Measurements from ENCODE around the gene UBE2Q1. TPM values are rescaled to one million over a fixed set of nuclear protein-coding genes. Genes with fewer than 3 reads are reported as not detected.
A peak's percentile ranks its signal among the peaks of the same experiment; 100 is the strongest.

The UBE2Q1 gene
- total RNA-seq, result 35.7 and 37.0 TPM in 2 replicates
- 115 TPM for polyA plus RNA-seq (2012)

DNA sequence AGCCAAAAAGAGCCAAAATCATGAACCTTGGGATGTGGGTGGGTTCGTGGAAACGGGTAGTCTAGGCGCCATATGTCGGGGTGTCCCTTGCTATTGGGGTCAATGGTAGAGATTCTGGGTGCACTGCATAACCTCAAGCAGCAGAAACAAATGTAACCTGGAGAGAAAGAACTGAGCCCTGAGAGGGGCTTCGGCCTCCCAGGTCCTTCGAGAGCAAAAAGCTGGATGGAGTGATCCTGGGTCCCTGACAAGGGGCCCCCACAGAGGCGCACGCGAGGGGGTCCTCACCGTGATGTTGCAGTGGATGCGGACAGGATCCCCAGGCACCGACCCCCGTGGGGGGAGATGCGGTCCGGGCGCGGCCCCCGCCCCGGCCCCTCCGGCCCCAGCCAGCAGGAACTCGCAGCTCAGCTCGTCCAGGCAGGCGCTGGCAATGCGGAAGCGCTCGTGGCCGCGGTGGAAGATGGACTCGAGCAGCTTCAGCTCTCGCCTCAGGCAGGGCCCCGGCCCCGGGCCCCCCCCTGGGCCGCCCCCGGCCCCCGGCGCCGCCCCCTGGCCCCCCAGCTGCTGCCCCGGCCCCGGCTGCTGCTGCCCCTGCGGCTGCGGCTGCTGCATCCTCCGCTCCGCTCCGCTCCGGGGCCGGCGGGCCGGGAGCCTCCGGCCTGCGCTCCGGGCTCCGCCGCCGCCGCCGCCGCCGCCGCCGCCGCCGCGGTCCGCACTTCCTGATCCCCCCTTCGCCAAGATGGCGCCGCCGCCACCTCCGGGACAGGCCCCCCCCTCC, at the start of gene UBE2Q1:
Gene UBE2Q1 (minus strand): TSS at position 724 of the 781 bp plus-strand sequence. CDS start 109 bp downstream, at position 615.
- no peak for DNase-seq (ENCODE audit: low read depth)

- DNase-seq (ENCODE audit: low read depth), result peak; percentile 94
These were observed 49.3 kb upstream of the UBE2Q1 start, which contains the start of gene ADAR for GRCh38 chr1:154607609-154608396. Gene ADAR, minus strand, starts transcription at chr1:154608186. Its CDS starts 180 bp downstream, at chr1:154608006.

DNA sequence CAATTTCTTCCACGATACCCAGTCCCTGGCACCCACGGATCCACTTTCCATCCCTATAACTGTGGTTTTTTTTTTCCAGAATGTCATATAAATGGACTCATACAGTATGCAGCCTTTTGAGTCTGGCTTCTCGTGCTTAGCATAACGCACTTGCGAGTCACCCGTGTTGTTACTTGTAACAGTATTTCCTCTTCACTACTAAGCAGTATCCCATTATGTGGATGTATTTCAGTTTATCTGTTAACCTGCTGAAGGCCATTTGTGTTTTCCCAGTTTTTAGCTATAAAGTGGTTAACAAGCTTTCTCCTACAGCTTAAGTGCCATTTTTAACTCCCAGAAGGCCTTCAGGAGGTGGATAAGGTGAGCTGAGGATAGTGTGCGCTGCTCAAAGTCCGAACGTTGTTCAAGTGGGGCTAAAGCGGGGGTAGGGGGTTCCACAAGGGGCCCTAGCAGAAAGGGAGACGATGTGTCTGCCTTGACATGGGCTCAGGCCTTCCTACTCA, 48.7 kb upstream of the UBE2Q1 start:
- peak; percentile 35 for DNase-seq (ENCODE audit: low read depth)

- DNase-seq (ENCODE audit: low read depth), result no peak
These were observed 47.1 kb upstream of the UBE2Q1 start for GRCh38 chr1:154605534-154605933.

DNA sequence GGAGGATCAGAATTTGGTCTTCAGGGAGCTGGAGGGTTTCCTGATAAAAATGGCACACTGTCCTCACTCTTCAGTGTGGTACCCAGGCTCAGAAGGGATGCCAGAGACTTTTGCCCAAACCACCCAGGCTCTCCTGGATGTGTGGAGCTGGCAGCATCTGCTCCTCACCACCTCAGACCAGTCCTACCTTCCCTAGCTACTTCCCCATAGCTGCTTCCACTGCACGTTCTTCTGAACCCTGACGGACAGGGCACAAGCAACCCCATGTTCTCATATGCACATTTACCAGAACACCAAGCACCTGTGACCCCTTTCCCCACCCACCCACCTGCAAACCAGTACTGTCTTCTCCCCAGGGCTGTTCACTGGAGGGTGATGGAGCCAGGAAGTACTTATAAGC, 44.9 kb upstream of the UBE2Q1 start:
- DNase-seq (ENCODE audit: low read depth), result no peak

- peak; percentile 47 for DNase-seq (ENCODE audit: low read depth)
These were observed 41.2 kb upstream of the UBE2Q1 start for GRCh38 chr1:154599658-154600057.

DNA sequence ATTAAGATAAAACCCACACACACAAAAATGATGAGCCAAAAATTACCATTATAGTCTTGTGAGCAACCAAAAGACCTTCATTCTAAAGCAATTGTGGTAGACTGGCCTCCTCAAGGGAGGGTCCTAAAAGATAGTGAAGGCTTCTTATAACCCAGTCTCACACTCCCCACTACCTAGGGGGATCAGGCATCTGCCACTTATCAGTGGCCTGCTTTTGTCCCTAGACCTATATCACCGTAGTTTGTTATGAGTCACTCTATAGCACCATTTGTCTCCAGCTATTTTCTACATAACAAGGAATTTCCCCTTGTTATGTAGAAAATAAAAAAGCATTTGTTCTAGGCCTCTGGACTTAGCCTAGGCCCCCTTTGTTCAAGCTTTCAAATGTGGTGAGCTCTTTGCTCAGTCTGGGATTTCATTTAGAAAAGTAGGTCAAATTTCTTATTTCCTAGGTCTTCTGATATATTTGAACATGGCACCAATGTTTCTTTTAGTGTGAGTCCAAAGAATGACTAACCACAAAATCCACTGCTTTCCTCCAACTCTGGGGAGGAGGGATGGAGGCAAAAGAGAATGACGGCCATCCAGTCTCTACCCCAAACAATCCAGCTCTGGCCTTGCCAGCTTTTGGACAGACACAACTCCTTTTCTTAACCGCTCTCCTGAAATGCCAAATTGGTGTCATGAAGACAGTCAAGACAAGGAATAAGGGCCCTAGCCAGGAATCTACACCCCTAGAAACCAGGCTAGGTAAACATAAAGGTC, 40.6 kb upstream of the UBE2Q1 start:
- DNase-seq (ENCODE audit: low read depth), result no peak

GRCh38 chr1:154595621-154596020, 37.2 kb upstream of the UBE2Q1 start:
- no peak for DNase-seq (ENCODE audit: low read depth)

DNA sequence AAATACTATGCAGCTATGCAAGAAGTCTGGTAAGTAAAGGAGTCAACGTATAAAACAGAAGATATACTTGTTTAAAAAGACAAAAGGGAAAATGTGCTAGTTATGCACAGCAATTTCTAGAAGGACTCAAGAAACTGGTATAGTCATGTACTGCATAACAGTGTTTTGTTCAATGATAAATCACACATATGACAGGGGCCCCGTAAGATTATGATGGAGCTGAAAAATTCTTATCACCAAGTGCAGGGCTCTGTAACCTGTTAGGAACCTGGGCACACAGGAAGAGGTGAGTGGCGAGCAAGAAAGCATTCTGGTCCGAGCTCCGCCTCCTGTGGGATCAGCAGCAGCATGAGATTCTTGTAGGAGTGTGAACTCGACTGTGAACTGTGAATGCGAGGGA, 36.3 kb upstream of the UBE2Q1 start:
- no peak for DNase-seq (ENCODE audit: low read depth)

DNA sequence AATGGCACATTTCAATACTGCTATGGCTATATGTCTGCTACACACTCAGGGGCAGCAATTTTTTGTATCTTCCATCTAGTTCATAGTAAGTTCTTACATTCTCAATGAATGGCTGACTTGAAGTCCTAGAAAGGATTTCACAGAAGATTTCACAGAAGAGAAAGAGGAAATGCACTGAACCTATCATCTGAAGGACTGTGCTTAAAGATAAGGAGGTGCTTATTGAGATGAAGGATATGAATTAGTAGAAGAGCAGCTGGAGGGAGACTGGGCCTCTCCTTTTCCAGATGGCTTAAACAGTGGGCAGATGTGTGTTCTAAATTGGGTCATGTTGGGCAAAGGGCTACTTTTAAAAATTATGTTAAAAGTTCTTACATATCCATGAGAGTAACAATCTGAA, 34.9 kb upstream of the UBE2Q1 start:
- no peak for DNase-seq (ENCODE audit: low read depth)

GRCh38 chr1:154591206-154591605, 32.7 kb upstream of the UBE2Q1 start:
- no peak for DNase-seq (ENCODE audit: low read depth)

GRCh38 chr1:154590756-154591155, 32.3 kb upstream of the UBE2Q1 start:
- no peak for DNase-seq (ENCODE audit: low read depth)

- peak; percentile 32 for DNase-seq (ENCODE audit: low read depth)
These were observed 31.3 kb upstream of the UBE2Q1 start for GRCh38 chr1:154589780-154590179.

- no peak for DNase-seq (ENCODE audit: low read depth)
These were observed 28.2 kb upstream of the UBE2Q1 start for GRCh38 chr1:154586641-154587040.

DNA sequence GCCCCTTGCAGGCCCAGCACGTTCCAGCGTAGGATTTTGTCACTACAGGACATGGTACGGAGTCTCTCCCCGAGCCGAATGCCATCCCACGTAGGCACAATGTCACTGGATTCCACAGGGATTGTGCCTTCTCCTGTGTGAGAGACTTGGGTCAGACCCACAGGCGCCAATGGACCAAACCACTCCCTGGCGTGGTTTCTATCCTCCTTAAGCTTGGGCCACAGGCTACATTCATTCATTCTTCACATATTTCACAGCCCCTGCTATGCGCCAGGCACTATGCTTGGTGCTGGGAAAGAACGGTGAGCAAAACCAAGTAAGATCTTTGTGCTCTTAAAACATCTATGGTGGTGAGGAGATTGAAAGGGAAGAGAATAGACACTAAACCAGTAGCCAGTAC, 27.8 kb upstream of the UBE2Q1 start:
- DNase-seq (ENCODE audit: low read depth), result peak; percentile 36

DNA sequence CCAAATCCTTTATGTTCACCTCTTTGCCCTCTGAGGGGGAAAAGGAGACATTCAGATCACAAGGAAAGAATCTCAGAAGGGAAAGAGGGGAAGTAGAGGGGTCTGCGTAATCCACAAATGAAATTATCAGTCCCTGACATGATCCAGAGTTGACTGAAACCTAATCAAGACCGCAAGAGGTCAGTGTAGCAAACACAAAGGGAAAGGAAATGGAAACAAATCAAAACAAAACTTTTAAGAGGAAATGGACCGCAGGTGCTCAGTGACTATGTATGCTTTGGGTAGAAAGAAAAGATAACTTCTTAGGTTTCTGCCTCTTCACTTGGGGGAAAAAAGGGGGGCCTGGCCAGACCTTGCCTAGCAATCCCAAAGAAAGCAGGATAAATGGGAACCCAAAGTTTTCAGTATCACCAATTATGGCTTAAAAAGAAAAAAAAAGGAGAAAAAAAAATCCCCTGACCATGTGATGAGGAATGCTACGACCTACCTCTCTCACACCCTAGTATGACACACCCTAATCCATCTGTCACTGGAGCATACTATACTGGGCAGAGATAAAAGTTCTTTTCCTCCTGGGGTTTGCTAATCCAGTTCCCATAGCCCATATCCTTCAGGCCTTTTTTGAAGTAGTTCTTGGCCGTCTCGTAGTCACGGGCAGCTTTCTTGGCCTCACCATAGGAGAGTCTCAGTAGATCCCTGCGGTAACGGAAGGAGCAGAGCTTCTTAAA, 26.0 kb upstream of the UBE2Q1 start:
- DNase-seq (ENCODE audit: low read depth), result no peak

- peak; percentile 89 for DNase-seq (ENCODE audit: low read depth)
These were observed 25.3 kb upstream of the UBE2Q1 start for GRCh38 chr1:154583773-154584172.

- no peak for DNase-seq (ENCODE audit: low read depth)
These were observed 24.4 kb upstream of the UBE2Q1 start for GRCh38 chr1:154582885-154583284.

DNA sequence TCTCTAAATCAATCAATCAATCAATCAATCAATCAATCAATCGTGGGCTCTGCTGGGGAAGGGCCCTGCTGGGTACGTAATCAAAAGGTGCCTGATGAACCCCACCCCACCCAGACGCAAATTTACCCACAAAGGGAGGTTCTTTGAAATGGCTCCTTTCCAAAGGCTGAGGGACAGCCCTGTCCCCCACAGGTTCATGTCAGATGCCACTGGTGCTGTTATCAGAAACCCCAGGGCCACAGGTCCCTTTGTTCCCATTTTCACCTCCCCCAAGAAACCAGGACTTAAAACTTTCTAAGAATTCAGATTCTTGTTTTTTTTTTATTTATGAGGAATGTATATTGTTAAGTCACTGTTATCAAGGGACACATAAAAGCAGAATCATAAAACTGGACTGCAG, 23.3 kb upstream of the UBE2Q1 start:
- no peak for DNase-seq (ENCODE audit: low read depth)

DNA sequence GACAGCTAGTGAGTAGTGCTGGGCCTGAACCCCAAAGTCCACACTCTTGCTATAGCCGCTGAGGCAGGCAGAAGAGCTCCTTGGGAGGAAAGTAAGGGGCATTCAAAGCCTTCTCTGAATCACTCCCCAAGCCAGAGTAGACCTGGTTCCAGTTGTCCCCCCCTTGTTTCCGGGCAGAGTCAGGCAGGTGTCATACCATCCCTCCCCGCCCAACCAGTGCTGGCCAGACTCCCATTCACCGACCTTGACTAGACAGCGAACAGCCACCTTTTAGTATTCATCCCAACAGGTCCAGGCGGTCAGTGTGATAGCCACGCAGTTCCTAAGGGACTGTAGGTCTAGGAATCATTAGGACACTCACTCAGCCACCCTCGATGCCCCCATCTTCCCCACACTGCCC, 20.9 kb upstream of the UBE2Q1 start:
- DNase-seq (ENCODE audit: low read depth), result no peak

DNA sequence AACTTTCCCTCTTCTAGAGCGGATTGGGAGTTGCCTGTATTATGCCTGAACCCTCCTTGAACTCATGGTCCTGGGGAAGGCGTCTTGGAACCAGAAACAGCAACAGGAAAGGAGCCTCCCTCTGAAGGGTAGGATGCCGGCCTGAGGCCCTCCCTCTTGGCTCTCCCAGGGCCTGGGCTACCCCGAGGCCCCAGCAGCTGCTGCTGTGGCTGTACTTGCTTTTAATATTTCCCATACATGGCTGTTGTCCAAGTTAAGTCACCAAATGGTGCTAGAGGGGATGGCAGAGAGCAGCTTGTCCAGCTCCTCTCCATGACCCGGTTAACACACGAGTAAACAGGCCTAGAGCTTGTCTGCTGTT, 19.6 kb upstream of the UBE2Q1 start:
- peak; percentile 93 for DNase-seq (ENCODE audit: low read depth)

All from myocyte (in vitro differentiated cells).